Duodenal mucosa (tissue), 2 donors: ENCODE results near the gene SELENOP.
"Not testable (repeated sequence)": the region's sequence is repeated elsewhere in the genome, so short reads cannot be mapped to it uniquely, and the experiment has no call there.

Experiments used
- H3K27ac ChIP-seq: one replicate; pipeline ENCODE4 v1.7.0; 2013; ENCODE audit warnings: low read depth, low read length
- H3K27me3 ChIP-seq, 2 donors: one replicate each; pipeline ENCODE4 v1.7.0; 2013; ENCODE audit warnings: low read length in 2 of 2, control low read depth in 1 of 2; ENCODE audit not compliant: insufficient read depth in 2 of 2, control insufficient read depth in 1 of 2
- H3K36me3 ChIP-seq, 2 donors: one replicate each; pipeline ENCODE4 v1.7.0; 2013; ENCODE audit warnings: low read length in 2 of 2, control low read depth in 1 of 2; ENCODE audit not compliant: insufficient read depth in 2 of 2, control insufficient read depth in 1 of 2
- H3K4me1 ChIP-seq, 2 donors: one replicate each; pipeline ENCODE4 v1.7.0; 2013; ENCODE audit warnings: low read length in 2 of 2, control low read depth in 1 of 2; ENCODE audit not compliant: insufficient read depth in 2 of 2, control insufficient read depth in 1 of 2
- H3K4me3 ChIP-seq, 2 donors: one replicate each; pipeline ENCODE4 v1.7.0; 2013; ENCODE audit warnings: low read length in 2 of 2, low read depth in 1 of 2
- H3K9ac ChIP-seq, 2 donors: one replicate each; pipeline ENCODE4 v1.7.0; 2013; ENCODE audit warnings: low read length in 2 of 2, low read depth in 1 of 2
- H3K9me3 ChIP-seq, 2 donors: one replicate each; pipeline ENCODE4 v1.7.0; 2013; ENCODE audit warnings: low read length in 2 of 2, control low read depth in 1 of 2; ENCODE audit not compliant: control insufficient read depth in 1 of 2

SELENOP gene

GRCh38 chr5:42811591-42812446, at the start of gene SELENOP:
Gene SELENOP, minus strand, starts transcription at chr5:42811892. Its CDS starts 3,539 bp downstream, at chr5:42808353.
- Histone ChIP-seq H3K4me1 (peaks cover 0 to 7% of the 10 kb centered on the region in 2 donors), H3K4me3 (peak within 1 kb of the TSS; percentile 72 to 86), H3K9me3 (no peaks in the 10 kb centered on the region), H3K36me3 (no peaks in the 10 kb centered on the region), H3K9ac (peak within 1 kb of the TSS; percentile 71 to 89), H3K27me3 (no peaks in the 10 kb centered on the region), H3K27ac (peak within 1 kb of the TSS; percentile 74)

- Histone ChIP-seq H3K4me3 (no peak overlapping the region), H3K36me3 (no peaks in the 10 kb centered on the region), H3K27ac (no peak overlapping the region), H3K4me1 (peaks cover 9 to 16% of the 10 kb centered on the region in 2 donors), H3K27me3 (peaks cover 0 to 2% of the 10 kb centered on the region in 2 donors), H3K9me3 (no peaks in the 10 kb centered on the region), H3K9ac (no peak overlapping the region)
These were observed 47.0 kb upstream of the SELENOP start for GRCh38 chr5:42858687-42859086.

- no peak overlapping the region for H3K27ac ChIP-seq
These were observed 46.4 kb upstream of the SELENOP start for GRCh38 chr5:42858031-42858643.

GRCh38 chr5:42855811-42856210, 44.1 kb upstream of the SELENOP start:
- Histone ChIP-seq H3K9me3 (no peaks in the 10 kb centered on the region), H3K4me1 (peaks cover 9 to 21% of the 10 kb centered on the region in 2 donors), H3K9ac (no peak overlapping the region), H3K4me3 (no peak overlapping the region), H3K36me3 (no peaks in the 10 kb centered on the region), H3K27ac (no peak overlapping the region), H3K27me3 (peaks cover 0 to 2% of the 10 kb centered on the region in 2 donors)

More at GRCh38 chr5:42858031-42858643, 46.4 kb upstream of the SELENOP start:
- Histone ChIP-seq H3K9ac (no peak overlapping the region), H3K9me3 (no peaks in the 10 kb centered on the region), H3K27me3 (peaks cover 0 to 2% of the 10 kb centered on the region in 2 donors), H3K4me3 (no peak overlapping the region), H3K4me1 (peaks cover 9 to 21% of the 10 kb centered on the region in 2 donors), H3K36me3 (no peaks in the 10 kb centered on the region)

GRCh38 chr5:42855386-42855785, 43.7 kb upstream of the SELENOP start:
- peaks cover 9 to 21% of the 10 kb centered on the region in 2 donors for H3K4me1 ChIP-seq

GRCh38 chr5:42854795-42855194, 43.1 kb upstream of the SELENOP start:
- Histone ChIP-seq H3K9ac (no peak overlapping the region), H3K27ac (no peak overlapping the region), H3K9me3 (no peaks in the 10 kb centered on the region), H3K27me3 (peaks cover 0 to 2% of the 10 kb centered on the region in 2 donors), H3K4me3 (no peak overlapping the region), H3K4me1 (peaks cover 9 to 21% of the 10 kb centered on the region in 2 donors), H3K36me3 (no peaks in the 10 kb centered on the region)

More at GRCh38 chr5:42855386-42855785, 43.7 kb upstream of the SELENOP start:
- Histone ChIP-seq H3K4me3 (no peak overlapping the region), H3K27me3 (peaks cover 0 to 2% of the 10 kb centered on the region in 2 donors), H3K9ac (no peak overlapping the region), H3K36me3 (no peaks in the 10 kb centered on the region), H3K27ac (no peak overlapping the region), H3K9me3 (no peaks in the 10 kb centered on the region)

GRCh38 chr5:42852826-42853225, 41.1 kb upstream of the SELENOP start:
- no peak overlapping the region for H3K4me3 ChIP-seq
- H3K9me3 ChIP-seq = no peaks in the 10 kb centered on the region
- H3K27ac ChIP-seq = no peak overlapping the region
- H3K4me1 ChIP-seq = peaks cover 4 to 16% of the 10 kb centered on the region in 2 donors
- H3K27me3 ChIP-seq = no peaks in the 10 kb centered on the region
- no peak overlapping the region for H3K9ac ChIP-seq
- H3K36me3 ChIP-seq = no peaks in the 10 kb centered on the region

- H3K27me3 ChIP-seq = no peaks in the 10 kb centered on the region
- no peak overlapping the region for H3K27ac ChIP-seq
- no peak overlapping the region for H3K9ac ChIP-seq
- no peaks in the 10 kb centered on the region for H3K9me3 ChIP-seq
- peaks cover 4 to 16% of the 10 kb centered on the region in 2 donors for H3K4me1 ChIP-seq
- no peaks in the 10 kb centered on the region for H3K36me3 ChIP-seq
- H3K4me3 ChIP-seq = no peak overlapping the region
These were observed 39.8 kb upstream of the SELENOP start for GRCh38 chr5:42851481-42851880.

- Histone ChIP-seq H3K27me3 (no peaks in the 10 kb centered on the region), H3K36me3 (no peaks in the 10 kb centered on the region), H3K4me1 (peaks cover 0 to 4% of the 10 kb centered on the region in 2 donors), H3K9ac (no peak overlapping the region), H3K4me3 (no peak overlapping the region), H3K9me3 (no peaks in the 10 kb centered on the region), H3K27ac (no peak overlapping the region)
These were observed 36.9 kb upstream of the SELENOP start for GRCh38 chr5:42848545-42848944.

GRCh38 chr5:42844408-42844807, 32.7 kb upstream of the SELENOP start:
- H3K27ac ChIP-seq, H3K9me3 ChIP-seq, H3K9ac ChIP-seq, H3K36me3 ChIP-seq, H3K4me3 ChIP-seq, H3K27me3 ChIP-seq: not testable (repeated sequence)
- H3K4me1 ChIP-seq = peaks cover 7 to 10% of the 10 kb centered on the region in 2 donors
